NOMO-1 treated with DMSO at 0.1 percent for 48 hours (cell line): ENCODE data around the gene KRT6A.
"Not testable (repeated sequence)": the region's sequence is repeated elsewhere in the genome, so short reads cannot be mapped to it uniquely, and the experiment has no call there.

Experiments
- DNase-seq: peaks from one replicate; lab custom pipeline; 2025; ENCODE audit not compliant: unreplicated experiment; lab: John Stamatoyannopoulos, UW

Gene KRT6A

DNA sequence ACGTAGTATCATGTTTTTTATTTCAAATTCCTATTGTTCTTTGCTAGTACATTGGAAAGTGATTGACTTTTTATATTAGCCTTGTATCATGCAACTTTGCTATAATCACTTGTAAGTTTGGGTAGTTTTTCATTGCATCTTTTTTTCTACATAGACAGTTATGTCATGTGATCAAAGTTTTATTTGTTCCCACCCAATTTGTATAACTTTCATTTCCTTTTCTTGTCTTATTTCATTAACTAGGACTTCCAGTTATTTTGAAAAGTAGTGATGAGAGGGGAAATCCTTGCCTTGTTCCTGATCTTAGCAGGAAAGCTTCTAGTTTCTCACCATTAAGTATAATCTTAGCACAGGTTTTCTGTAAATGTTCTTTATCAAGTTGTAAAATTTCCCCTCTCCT, 9.8 kb upstream of the KRT6A start:
- no peak for DNase-seq

DNA sequence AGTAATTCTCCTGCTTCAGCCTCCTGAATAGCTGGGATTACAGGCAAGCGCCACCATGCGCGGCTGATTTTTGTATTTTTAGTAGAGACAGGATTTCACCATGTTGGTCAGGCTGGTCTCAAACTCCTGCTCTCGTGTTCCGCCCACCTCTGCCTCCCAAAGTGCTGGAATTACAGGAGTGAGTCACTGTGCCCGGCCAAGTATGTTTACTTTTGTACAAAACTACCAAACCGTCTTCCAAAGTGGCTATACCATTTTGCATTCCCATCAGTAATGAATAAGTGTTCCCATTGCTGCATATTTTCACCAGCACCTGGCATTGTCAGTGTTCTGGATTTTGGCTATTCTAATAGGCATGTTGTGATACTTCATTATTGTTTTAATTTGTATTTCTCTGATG, 8.4 kb upstream of the KRT6A start:
- DNase-seq: no peak

DNA sequence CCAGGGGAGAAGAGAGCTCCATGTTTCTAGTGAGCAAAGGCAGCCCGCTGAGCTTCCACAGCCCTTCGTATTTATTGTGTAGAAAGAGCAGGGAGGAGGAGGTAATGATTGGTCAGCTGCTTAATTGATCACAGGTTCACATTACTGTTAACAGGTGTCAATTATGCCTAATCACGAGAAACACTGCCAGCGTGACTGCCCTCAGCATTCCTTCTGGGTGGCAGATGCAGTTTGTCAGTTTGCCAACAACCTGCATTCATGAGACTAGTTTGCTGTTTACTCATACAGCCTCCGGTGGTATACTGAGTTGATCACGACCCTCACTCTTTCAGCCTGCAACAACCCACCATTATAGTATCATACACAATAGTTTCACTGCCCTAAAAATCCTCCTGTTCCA, 7.5 kb upstream of the KRT6A start:
- DNase-seq: not testable (repeated sequence)

DNA sequence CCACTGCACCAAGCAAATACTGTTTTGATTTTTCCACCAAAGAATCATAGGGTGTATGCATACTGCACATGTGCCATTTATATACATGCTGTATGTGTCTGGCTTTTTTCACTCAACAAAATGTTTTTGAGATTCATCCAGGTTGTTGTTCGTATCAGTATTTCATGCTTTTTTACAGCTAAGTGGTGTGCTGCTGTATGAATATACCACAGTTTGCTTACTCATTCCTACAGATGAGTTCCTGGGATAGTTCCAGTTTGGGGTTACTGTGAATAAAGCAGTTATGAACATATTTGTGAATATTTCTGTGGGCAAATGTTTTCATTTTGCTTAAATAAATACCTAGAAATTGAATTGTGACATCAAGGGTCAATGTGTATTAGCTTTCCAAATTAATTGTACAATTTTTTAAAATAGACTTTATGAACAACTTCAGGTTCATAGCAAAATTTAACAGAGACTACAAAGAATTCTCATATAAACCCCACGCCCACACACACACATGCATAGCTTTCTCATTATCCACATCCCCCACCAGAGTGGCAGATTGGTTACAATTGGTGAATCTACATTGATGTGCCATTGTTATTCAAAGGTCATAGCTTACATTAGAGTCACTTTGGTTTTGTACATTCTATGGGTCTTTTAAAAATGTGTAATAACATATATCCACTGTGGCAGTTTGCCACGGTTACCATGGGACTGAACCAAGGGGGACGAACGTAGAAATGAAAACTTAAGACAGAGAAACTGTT, 6.9 kb upstream of the KRT6A start:
- DNase-seq: no peak

DNA sequence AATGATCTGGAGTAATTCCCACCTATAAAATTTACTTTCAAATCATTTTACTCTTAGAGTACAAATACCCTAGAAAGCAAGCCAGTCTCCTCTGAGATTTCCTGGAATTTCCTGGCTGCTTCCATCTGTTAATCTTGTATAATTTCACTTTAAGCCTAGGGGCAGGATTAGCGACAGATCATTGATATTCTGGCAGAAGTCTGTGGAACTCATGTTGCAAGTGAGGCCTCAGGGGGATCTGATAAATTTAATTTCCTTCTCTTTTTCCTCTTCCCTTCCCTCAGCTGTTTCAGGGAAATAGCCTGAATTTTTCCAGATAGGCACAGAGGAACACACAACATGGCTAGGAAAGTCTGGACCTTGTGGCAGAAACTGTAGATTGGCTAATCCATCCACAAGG, 5.9 kb upstream of the KRT6A start:
- no peak for DNase-seq

DNA sequence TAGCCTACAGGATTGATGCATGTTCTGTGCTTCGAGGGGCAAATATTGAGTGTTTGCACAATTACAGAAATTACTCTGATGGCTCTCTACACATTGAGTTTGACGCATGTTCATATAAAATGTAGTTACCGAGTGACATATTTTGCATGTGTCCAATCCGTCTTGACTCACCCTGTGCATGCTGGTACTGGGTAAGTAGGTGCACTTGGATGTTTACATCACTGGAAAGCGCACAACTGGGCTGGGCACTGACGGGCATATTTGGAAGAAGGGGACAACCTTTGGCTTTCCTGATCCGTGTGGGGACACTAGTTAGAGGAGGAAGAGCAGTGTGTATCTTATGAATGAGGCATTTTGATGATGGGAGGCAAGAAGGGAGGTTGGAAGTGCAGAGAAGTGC, 4.9 kb upstream of the KRT6A start:
- DNase-seq: no peak

DNA sequence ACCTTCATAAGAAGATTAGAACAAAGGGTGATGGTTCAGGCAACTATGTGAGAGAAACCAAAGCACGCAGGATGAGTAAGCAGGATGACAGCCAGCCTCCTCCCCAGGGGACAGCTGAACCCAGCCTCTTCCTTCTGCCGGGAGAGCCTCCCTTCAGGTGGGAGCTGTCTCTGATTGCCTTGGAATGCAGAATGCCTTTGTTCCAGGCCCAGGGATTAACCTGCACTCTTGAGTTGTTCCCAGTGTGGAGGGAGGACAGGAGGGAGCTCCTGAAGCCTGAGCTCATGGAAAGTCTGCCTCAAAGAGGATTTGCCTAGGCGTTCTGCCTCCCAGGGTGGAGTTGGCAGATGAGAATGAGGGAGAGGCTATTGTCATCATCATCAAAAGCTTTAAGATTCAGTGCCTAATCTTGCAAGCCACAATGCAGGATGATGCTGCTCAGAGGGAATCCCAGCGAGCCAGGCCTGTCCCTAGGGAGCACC, 3.6 kb upstream of the KRT6A start:
- no peak for DNase-seq

DNA sequence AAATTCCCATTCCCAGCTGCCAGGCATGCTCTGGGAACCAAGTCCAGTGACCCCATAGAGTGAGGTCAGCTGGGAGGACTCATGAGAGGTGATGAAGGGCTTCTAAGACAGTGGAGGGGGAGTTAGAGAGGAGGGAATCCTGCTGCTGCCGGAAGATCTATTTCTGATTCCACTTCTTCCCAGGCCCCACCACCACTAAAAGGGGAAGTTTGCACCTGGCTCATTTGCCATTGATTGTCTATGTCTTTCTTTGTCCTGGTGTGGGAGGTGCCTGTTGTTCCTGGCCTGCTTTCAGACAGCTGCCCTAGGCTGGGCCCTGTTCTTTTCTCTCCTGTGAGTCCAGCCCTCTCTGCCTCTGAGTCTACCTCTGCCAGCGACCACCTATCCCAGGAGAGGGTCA, 3.0 kb upstream of the KRT6A start:
- no peak for DNase-seq

DNA sequence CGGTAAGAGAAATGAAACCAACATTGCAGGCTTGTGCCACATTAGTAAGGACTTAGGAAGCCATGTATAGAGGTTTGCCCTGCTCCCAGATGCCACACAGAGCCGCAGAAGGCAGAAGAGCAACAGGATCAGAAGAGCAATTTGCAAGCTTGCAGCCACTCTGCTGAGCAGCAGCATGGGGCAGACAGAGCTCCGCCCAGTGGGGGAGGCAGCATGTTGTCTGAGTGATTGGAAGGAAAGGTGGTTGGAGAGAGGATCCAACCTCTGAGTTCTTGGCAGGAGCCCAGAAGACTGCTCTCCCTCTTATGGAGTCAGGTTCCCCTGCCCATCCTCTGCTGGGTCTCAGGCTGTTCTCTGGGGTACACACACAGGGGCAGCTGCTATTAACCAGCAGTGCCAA, 2.3 kb upstream of the KRT6A start:
- DNase-seq: no peak

DNA sequence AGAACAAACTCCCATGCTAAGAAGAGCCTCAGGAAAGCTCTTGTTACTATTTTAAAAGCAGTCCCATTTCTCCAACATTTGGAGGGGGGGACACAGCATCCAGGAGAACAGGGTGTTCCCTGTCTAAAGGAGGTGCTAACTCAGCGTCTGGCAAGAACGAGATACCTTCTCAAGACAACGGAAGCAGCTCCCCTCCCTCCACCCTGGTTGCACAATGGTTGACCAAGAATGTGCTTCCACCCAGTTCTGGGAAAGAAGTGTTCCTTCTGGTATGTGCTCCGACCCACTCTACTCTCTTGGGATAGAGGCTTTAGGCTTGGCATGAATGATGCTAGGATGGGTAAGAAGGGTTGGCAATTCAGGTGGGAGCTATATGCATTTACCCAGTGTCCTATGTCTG, 1.5 kb upstream of the KRT6A start:
- no peak for DNase-seq

DNA sequence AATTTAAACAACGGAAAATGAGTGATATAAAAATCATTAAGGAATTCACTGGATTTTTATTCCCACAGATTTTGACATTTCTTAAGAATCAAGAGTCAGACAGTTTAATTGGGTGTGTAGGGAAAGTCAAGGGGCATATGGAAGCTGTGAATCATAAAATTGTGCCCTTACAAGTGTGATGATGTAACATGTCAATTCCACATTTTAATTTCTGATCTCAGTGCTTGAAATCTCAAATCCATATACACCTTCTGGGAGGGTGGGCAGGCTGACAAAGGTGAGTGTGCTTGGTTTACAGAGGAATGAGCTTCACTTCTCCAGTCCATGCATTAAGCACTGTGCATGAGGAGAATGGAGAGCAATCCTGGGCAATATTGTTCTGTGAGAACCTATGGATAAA, 1.0 kb upstream of the KRT6A start:
- DNase-seq: no peak

DNA sequence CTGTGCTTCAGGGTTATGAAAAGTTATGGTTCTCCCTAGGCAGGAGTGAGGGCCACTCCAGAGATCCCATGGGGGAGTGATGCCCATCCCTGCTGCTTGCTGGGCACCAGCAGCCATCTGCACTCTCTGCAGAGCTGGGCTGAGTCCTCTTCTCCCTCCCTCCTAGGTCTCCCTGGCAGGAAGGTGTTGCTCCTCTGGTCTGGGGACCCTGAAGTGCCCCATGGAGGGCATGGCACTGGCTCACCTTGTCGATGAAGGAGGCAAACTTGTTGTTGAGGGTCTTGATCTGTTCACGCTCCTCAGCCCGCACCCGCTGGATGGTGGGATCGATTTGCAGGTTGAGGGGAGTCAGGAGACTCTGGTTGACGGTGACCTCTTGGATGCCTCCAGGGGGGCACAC, 652 bp downstream of the KRT6A start:
- not testable (repeated sequence) for DNase-seq

DNA sequence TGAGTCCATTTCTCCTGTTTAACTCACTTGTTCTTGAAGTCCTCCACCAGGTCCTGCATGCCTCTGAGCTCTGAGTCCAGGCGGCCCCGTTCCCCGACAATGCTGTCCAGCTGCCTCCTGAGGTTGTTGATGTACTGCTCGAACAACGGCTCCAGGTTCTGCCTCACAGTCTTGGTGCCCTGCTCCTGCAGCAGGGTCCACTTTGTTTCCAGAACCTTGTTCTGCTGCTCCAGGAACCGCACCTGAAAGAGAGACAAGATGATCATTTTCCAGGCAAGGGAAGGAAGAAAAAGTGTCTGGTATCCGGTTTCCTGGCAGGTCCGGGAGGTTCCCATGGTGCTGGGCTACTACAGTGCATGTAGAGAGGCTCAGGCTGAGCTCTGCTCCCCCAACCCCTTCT, 1.6 kb downstream of the KRT6A start:
- not testable (repeated sequence) for DNase-seq

DNA sequence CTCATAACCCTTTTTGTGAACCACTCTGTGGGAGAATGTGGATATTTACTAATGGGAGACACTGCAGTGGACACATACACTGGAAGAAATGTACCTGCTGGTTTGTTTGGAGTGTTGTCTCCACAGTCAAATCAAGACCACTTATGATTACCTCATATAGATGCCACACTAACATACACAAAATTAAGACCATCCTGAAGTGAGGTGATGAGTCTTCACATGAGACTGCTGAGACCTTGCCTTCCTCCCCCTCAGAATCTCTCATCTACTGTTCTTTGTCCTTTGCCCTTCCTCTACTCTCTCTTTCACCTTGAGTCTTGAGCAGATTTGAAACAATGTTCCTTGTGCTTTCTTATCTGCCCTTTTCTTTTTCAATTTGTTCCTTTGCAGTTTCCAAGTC, 4.3 kb downstream of the KRT6A start:
- DNase-seq: no peak

DNA sequence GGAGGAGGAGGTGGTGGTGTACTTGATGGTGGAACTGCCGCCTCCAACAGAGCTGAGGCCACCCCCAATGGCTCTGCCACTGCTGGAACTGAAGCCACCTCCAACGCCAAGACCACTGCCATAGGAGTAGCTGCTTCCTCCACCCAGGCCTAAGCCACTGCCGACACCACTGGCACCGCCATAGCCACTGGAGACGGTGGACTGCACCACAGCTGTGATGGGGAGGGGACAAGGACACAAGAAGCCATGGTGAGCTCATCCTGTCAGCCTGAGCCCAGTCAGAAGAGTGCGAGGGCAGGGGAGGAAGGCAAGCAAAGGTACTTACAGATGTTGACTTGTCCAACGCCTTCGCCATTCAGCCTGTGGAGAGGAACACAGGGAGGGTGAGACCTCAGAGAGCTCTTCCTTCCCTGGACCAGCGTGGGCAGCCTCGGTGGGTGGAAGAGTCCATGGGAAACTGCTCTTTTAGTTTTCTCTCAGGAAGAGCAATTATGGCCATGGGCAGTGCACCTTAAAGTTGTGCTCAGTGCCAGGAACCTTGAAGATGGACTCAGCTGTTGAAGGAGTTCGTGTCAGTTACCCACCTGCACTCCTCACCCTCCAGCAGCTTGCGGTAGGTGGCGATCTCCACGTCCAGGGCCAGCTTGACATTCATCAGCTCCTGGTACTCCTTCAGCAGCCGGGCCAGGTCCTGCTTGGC, 5.2 kb downstream of the KRT6A start:
- DNase-seq: not testable (repeated sequence)

DNA sequence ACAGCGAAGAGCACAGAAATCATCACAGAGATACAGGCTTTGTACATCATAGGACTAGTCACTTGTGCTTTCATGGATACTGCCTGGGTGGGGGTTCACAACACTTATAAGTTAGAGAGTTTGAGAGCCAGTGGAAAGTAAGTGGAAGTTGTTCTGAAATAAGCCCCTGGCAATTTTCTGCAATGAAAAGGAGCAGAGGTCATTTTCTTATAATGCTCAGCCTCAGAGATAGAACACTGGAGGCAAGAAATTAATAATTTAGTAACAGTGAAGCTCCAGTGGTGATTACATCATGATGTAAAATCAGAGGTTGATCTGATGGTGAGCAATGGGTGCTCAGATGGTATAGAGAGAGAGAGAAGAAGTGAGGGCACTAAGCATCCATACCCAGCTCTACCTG, 5.8 kb downstream of the KRT6A start:
- DNase-seq: no peak

DNA sequence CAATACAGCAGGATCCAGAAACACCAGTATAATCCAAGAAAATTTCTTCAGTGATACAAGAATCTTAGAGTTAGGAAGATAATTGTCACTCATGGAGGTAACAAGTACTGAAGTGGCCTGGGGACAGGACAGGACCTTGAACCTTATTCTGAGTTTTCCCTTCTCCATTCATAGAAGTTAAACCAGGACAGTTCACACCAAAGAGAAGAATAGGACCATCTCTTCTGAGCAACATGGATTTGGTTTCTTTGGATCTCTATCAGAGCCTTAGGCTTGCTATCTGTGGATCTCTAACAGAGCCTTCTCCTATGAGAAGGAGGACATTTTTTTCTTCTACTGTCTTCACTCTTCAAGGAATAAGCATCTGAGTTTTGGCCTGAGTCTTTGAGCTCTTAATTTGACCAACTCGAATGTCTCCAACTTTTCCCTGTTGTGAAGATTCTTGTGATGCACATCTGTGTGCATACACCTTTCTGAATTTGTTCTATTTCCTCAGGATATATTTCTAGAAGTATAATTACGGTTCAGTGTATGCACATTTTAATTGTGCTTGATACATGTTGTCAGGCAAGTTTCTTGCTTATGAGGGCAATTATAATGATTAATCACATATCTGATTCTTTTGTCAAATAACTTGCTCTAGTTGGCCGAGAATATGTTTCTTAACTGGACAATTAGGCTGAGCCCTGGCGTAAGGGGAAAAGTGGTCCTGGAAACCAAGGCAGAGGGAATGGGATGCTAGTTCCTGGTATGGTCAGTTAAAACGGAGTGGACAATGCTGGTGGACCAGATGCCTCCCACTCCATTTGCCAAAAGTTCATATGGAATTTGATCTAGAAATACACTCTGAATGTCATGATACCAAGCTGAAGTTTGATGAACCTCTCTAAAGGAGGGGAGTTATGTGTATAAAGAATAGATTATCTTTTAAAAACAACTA, 6.6 kb downstream of the KRT6A start:
- DNase-seq: no peak

DNA sequence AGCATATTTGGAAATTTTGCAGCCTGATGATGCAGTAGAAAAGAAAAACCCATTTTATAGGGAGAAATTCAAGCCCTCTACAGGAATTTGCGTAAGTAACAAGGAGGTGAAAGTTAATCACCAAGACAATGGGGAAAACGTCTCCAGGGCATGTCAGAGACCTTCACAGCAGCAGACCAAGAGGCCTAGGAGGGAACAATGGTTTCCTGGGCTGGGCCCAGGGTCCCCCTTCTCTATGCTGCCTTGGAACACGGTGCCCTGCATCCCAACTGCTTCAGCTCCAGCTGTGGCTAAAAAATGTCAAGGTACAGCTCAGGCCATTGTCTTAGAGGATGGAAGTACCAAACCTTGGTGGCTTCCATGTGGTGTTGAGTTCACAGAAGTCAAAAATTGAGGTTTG, 13.0 kb downstream of the KRT6A start:
- DNase-seq: no peak

DNA sequence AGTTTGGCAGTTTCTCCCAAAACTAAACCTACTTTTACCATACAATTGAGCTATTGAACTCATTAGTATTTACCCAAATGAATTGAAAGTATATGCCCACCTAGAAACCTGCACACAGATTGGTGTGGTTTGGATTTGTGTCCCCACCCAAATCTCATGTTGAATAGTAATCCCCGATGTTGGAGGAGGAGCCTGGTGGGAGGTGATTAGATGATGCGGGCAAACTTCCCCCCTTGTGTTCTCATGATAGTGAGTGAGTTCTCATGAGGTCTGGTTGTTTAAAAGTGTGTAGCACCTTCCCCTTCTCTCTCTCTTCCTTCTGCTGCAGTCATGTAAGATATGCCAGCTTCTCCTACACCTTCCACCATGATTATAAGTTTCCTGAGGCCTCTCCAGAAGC, 15.4 kb downstream of the KRT6A start:
- DNase-seq: no peak

DNA sequence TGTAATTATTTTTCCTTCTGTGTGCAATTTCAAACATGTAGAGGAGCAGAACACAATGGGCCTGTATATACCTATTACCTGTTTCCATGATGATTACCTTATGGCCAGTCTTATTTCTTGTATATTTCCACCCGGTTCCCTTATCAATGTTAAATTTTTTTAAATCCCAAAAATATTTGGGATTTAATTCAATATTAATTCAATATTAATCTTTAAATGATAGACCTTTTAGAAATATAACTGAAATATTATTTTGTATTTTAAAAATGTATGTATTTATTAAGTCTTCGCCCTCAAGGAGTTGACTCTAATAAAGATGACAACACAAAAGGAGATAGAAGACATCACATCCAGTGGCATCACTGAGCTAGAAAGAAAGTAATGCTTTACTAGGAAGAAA, 18.8 kb downstream of the KRT6A start:
- no peak for DNase-seq

DNA sequence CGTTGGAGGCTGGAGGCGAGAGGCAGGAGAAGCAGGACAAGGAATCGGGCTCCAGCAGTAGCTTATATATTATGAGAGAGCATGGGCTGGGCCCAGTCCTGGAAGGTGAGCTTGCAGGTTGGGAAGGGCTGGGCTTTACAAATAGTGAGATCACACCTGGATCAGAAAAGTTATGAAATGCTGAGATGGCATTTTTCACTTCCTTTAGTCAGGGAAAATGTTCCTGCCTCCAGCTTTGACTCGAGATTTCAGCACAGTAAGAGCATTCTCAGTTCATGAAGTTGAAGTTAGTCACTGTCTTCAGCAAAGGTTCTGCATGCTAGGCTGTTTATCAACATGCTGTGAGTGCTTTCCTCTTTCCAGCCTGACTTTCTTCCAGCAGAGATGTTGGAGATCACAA, 19.3 kb downstream of the KRT6A start, which contains the start of gene KRT6C:
Gene KRT6C (minus strand): TSS at position 38 of the 400 bp plus-strand sequence. CDS start 68 bp downstream, outside the sequence.
- no peak for DNase-seq
